Measurements from ENCODE around the gene ETS2.

ETS2 gene

DNA sequence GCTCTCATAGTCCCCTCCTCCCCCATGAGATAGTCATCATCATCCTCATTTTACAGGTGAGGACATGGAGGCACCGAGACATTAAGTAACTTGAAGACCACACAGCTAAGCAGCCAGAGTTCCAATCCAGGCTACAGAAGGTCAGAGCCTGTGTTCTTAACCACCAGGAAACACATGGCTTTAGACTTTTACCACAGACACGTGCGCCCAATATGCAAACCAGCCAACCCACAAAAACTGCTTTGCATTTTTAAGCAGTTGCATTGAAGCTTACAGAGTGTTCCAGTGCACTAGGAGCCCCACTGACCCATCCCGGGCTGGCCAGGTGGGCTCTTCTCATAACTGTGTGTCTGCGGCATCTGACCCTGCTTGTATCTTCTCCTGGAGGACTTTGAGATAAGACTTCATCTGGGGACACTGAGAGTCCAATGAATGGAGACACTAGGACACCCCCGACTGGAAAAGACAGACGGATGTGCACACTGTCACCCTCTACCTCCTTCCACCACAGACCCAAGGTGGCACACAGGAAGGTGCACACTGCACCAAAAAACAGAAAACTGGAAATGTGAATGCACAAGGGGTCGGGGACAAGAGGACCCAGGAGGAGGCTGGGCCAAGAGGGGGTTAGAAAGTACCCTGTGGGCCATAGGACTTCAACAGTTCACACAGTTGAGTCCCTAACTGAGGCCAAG is 56.4 kb downstream of the ETS2 start:
- DNase-seq = no peak

DNA sequence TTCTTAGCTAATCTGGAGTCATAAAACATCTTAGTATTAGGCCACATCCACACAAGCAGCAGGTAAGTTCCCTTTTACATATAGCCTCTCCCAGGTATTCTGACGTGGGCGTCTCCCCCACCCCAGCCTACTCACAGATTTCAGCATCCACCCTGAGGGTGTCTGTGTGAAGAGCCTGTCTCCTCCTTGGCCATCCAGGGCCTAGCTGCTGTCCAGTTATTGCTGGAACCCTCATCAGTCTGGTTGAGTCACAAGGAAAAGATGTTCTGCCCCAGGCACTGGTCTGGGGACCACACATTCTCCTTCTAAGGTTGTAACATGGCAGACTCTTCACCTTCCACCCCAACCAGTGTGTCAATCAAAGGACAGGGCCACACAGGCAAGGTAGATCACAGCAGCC is 57.6 kb downstream of the ETS2 start:
- no peak for DNase-seq

DNA sequence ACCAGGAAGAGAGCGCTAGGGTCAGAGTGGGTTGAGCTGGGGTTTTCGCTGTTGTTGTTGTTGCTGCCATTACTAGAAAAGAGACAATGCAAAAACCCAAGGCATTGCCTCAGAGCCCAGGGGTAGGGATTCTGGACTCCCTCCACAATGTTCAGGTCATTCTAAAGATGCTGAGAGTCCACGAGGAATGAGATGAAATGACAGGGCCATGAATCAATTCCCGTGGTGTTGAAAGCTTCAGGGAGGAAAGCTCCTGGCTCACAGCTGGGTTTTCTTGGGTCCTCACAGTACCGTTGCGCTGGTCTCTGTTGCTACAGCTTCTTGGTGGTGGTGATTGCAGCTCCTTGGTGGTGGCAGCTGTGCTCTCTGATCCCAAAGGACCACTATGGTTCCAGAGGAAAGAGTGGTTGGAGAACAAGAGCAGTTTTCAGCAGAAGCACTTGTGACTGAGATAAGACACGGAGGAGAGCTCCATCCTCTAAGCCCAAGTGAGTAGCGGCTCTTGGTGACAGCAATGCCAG is 58.2 kb downstream of the ETS2 start:
- no peak for DNase-seq

DNA sequence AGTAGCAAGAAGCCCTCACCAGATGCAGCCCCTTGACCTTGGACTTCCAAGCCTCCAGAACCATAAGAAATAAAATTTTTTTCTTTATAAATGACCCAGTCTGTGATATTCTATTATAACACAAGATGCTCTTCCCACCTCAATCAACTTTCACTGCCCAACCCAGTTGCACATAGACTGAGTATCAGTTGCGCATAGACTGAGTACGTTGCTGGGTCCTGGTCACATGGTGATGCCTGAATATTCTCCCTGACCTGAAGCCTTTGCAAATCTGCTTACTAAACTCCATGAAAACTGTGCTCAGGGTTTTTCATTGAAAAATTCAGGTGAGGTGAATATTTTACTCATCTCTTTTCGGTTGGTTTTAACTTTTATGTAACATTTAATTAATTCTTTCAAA is 59.2 kb downstream of the ETS2 start:
- DNase-seq = no peak

DNA sequence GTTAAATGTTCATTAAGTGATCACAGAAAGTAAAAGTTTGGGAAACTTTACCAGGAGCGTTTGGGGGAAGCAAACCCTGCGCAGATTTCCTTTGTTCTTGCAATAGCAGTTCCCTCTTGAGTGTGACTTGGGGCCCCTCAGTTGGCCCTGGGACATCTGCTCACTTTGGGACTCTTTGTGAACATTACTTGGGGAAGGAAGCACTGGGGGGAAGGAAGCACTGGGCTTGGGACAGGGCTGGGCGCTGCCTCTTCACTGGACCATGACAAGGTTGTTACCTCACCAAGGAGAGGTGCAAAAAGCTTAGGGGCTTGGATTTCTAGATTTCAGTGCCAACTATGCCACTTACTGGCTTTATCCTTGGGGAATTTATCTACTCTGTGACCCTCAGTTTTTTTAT is 63.5 kb downstream of the ETS2 start:
- DNase-seq = no peak

DNA sequence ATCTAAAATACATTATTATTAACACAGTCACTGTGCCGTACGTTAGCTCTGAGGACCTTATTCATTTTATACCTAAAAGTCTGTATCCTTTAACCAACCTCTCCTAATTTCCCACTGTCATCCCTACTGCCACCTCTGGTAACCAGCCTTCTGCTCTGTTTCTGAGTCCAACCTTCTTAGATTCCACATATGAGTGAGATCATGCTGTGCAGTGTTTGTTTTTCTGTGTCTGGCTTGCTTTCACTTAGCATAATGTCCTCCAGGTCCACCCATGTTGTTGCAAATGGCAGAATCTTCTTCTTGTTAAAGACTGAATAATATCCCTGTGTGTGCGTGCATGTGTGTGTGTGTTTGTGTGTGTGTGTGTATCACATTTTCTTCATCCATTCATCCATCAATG is 64.2 kb downstream of the ETS2 start:
- peak; percentile 11 to 46 for DNase-seq

All from SHP77 (cell line).